Tibial nerve (tissue), 4 donors: ENCODE data around the gene RNF130. TPM values are rescaled to one million over a fixed set of nuclear protein-coding genes. Genes with fewer than 3 reads are reported as not detected.
A peak's percentile ranks its signal among the peaks of the same experiment; 100 is the strongest.

Experiments used
- DNase-seq, 2 donors: peaks; one replicate each; pipeline ENCODE4 v3.0.0-alpha.2; 2019; ENCODE audit warnings: low spot score in 2 of 2
- H3K27ac ChIP-seq, 4 donors: fragments of 200-600 bp; sonication (generic) in 3 of 4; one replicate each; pipeline ENCODE4 v1.5.1; 2017 to 2019; ENCODE audit warnings: mild to moderate bottlenecking in 1 of 4
- H3K27me3 ChIP-seq, 2 donors: fragments of 200-600 bp; sonication (generic) in 1 of 2; one replicate each; pipeline versions ENCODE4 v1.5.1 to v1.6.0; 2017 to 2019
- H3K36me3 ChIP-seq, 3 donors: fragments of 200-600 bp; sonication (generic); one replicate each; pipeline ENCODE4 v1.5.1; 2018 to 2019
- H3K4me1 ChIP-seq, 4 donors: fragments of 200-600 bp; sonication (generic) in 3 of 4; one replicate each; pipeline ENCODE4 v1.5.1; 2017 to 2019
- H3K4me3 ChIP-seq, 4 donors: fragments of 200-600 bp; sonication (generic) in 3 of 4; one replicate each; pipeline ENCODE4 v1.5.1; 2017 to 2019; ENCODE audit warnings: mild to moderate bottlenecking in 1 of 4, moderate library complexity in 1 of 4
- H3K9me3 ChIP-seq, 4 donors: fragments of 200-600 bp; sonication (generic) in 3 of 4; one replicate each; pipeline ENCODE4 v1.5.1; 2017 to 2019
- EP300 ChIP-seq, 2 donors: sonication (generic); formaldehyde crosslinking; IDR thresholded peaks; one replicate each; pipeline ENCODE4 v1.6.1; 2017; ENCODE audit warnings: antibody characterized with exemption in 2 of 2, mild to moderate bottlenecking in 1 of 2
- POLR2A ChIP-seq, 2 donors: fragments of 450-650 bp; IDR thresholded peaks; one replicate each; pipeline ENCODE4 v1.6.1; 2017; ENCODE audit warnings: antibody characterized with exemption in 2 of 2, mild to moderate bottlenecking in 2 of 2, moderate library complexity in 2 of 2
- WGBS, 2 donors: methylation state at CpG; one replicate each; pipeline ENCODE4 v1.1.5; 2018; 5-methylcytosine and 5-hydroxymethylcytosine counted together
- small RNA-seq: library from RNA; depleted of rRNA; stranded (forward); fragments of <200 nt; gene quantifications from one replicate; pipeline ENCODE3, GENCODE V24; 2016
- total RNA-seq, 4 donors: library from RNA; depleted of rRNA; stranded (reverse); fragments of >200 nt; gene quantifications; one replicate each; pipeline ENCODE4 v1.1.0, GENCODE V29; 2016
- TF ChIP-seq, protein P1 (sequence below), 5 experiments: fragments of 200-600 bp in 3 of 5; fragments of 450-650 bp in 2 of 5; sonication (generic) in 3 of 5; IDR thresholded peaks; one replicate each; pipeline ENCODE4 v1.5.1; 2016 to 2019; ENCODE audit warnings: antibody characterized with exemption in 5 of 5, mild to moderate bottlenecking in 3 of 5, moderate library complexity in 2 of 5

Gene RNF130
- total RNA-seq, 4 donors from 2014 or later, result 121 to 150 (median 143) TPM

GRCh38 chr5:179907556-179908324 lies 163.8 kb downstream of the RNF130 start, which contains the start of gene TBC1D9B:
Gene TBC1D9B, minus strand, starts transcription at chr5:179907897. Its CDS starts 76 bp downstream, at chr5:179907821.
- peaks cover 0 to 29% (median 14%) of the 10 kb centered on the region in 4 donors for H3K4me1 ChIP-seq
- H3K9me3 ChIP-seq, result no peaks in the 10 kb centered on the region
- WGBS, 2 donors, result 0 to 1% methylated on average over 12 to 30 of the region's 105 CpGs
- H3K27ac ChIP-seq, result peak within 1 kb of the TSS; percentile 58 to 89 (median 86)
- peak in 1 of 2 donors; percentile 31 for DNase-seq
- TF ChIP-seq, protein P1, sequence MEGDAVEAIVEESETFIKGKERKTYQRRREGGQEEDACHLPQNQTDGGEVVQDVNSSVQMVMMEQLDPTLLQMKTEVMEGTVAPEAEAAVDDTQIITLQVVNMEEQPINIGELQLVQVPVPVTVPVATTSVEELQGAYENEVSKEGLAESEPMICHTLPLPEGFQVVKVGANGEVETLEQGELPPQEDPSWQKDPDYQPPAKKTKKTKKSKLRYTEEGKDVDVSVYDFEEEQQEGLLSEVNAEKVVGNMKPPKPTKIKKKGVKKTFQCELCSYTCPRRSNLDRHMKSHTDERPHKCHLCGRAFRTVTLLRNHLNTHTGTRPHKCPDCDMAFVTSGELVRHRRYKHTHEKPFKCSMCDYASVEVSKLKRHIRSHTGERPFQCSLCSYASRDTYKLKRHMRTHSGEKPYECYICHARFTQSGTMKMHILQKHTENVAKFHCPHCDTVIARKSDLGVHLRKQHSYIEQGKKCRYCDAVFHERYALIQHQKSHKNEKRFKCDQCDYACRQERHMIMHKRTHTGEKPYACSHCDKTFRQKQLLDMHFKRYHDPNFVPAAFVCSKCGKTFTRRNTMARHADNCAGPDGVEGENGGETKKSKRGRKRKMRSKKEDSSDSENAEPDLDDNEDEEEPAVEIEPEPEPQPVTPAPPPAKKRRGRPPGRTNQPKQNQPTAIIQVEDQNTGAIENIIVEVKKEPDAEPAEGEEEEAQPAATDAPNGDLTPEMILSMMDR (IDR thresholded peaks at IDR 0.05), result peak; percentile 19 to 94 (median 72)
- TF ChIP-seq EP300 (IDR thresholded peaks at IDR 0.05), result peak in 1 of 2 donors; percentile 30
- TF ChIP-seq POLR2A (IDR thresholded peaks at IDR 0.05), result no peak
- H3K27me3 ChIP-seq, result no peaks in the 10 kb centered on the region
- H3K36me3 ChIP-seq, result peaks cover 0 to 20% (median 0%) of the 10 kb centered on the region in 3 donors
- H3K4me3 ChIP-seq, result peak within 1 kb of the TSS; percentile 53 to 77 (median 61)

GRCh38 chr5:179906795-179907555 lies 164.6 kb downstream of the RNF130 start:
- peak overlapping the region; percentile 58 to 89 (median 86) for H3K27ac ChIP-seq
- H3K9me3 ChIP-seq, result no peaks in the 10 kb centered on the region
- peak overlapping the region; percentile 53 to 77 (median 61) for H3K4me3 ChIP-seq
- H3K36me3 ChIP-seq, result peaks cover 0 to 28% (median 0%) of the 10 kb centered on the region in 3 donors
- H3K4me1 ChIP-seq, result peaks cover 0 to 35% (median 14%) of the 10 kb centered on the region in 4 donors
- no peaks in the 10 kb centered on the region for H3K27me3 ChIP-seq
- TF ChIP-seq, protein P1 (IDR thresholded peaks at IDR 0.05), result no peak
- peak in 1 of 2 donors; percentile 11 for TF ChIP-seq EP300 (IDR thresholded peaks at IDR 0.05)
- DNase-seq, result no peak
- 4 to 14% methylated on average over 16 to 31 of the region's 50 CpGs for WGBS, 2 donors

GRCh38 chr5:179906294-179906794 lies 165.2 kb downstream of the RNF130 start:
- WGBS, 2 donors, result 81 to 85% methylated on average over 23 to 24 of the region's 24 CpGs
- no peaks in the 10 kb centered on the region for H3K9me3 ChIP-seq
- H3K4me1 ChIP-seq, result peaks cover 0 to 37% (median 14%) of the 10 kb centered on the region in 4 donors
- peak overlapping the region in 3 of 4 donors; percentile 83 to 89 (median 88) for H3K27ac ChIP-seq
- no peaks in the 10 kb centered on the region for H3K27me3 ChIP-seq
- H3K36me3 ChIP-seq, result peaks cover 0 to 34% (median 0%) of the 10 kb centered on the region in 3 donors
- no peak for DNase-seq
- peak overlapping the region in 3 of 4 donors; percentile 59 to 77 (median 63) for H3K4me3 ChIP-seq
- TF ChIP-seq, protein P1 (IDR thresholded peaks at IDR 0.05), result no peak
- TF ChIP-seq EP300 (IDR thresholded peaks at IDR 0.05) (no peak), POLR2A (IDR thresholded peaks at IDR 0.05) (no peak)

- TF ChIP-seq POLR2A (IDR thresholded peaks at IDR 0.05), result no peak
- TF ChIP-seq, protein P1 (IDR thresholded peaks at IDR 0.05), result no peak
- no peak for TF ChIP-seq EP300 (IDR thresholded peaks at IDR 0.05)
- Histone ChIP-seq H3K4me3 (no peak overlapping the region), H3K4me1 (peaks cover 0 to 37% (median 14%) of the 10 kb centered on the region in 4 donors), H3K9me3 (no peaks in the 10 kb centered on the region), H3K36me3 (peaks cover 0 to 45% (median 0%) of the 10 kb centered on the region in 3 donors), H3K27me3 (no peaks in the 10 kb centered on the region), H3K27ac (no peak overlapping the region)
- 79 to 81% methylated on average over 8 of the region's 8 CpGs for WGBS, 2 donors
- no peak for DNase-seq
Measured at GRCh38 chr5:179905161-179905560, 166.4 kb downstream of the RNF130 start.

Small RNA genes within 50 kb of the gene (small RNA-seq; reads per million reads assigned to genes)
- 57.2 reads per million, percentile 95 among the genes with 10 or more reads in this experiment for gene MIR340

Other genes starting within 250 kb of the RNF130 start
- 10 to 100 TPM; 48.5 to 82.4 (median 63.2) TPM for gene MRNIP, start 212.9 kb downstream of the RNF130 start, total RNA-seq
- 100 to 1,000 TPM; 115 to 210 (median 168) TPM for gene TBC1D9B, start 163.9 kb downstream of the RNF130 start, total RNA-seq
- 10 to 100 TPM in 2 of 4 donors, 1 to 10 TPM in 2; 2.7 to 12.0 (median 10.4) TPM for gene RASGEF1C, start 137.5 kb upstream of the RNF130 start, total RNA-seq
- 10 to 100 TPM; 21.2 to 31.2 (median 27.5) TPM for gene MAPK9, start 220.3 kb upstream of the RNF130 start, total RNA-seq